GM18873 (cell line): ENCODE results near the gene NFKBIZ.
A peak's percentile ranks its signal among the peaks of the same experiment; 100 is the strongest.

Experiments
- ATAC-seq: cut with Tn5 transposase; IDR thresholded peaks from one replicate; pipeline ENCODE4 v1.9.1; 2021; ENCODE audit warnings: mild to moderate bottlenecking, moderate library complexity, moderate number of reproducible peaks; ENCODE audit not compliant: unreplicated experiment, low FRiP score

Gene NFKBIZ

GRCh38 chr3:101848754-101849713 lies at the start of gene NFKBIZ:
NFKBIZ (plus strand) TSS chr3:101849514; CDS start chr3:101849629, 115 bp downstream.
- peak; percentile 57 for ATAC-seq

GRCh38 chr3:101801174-101801573 lies 48.1 kb upstream of the NFKBIZ start:
- no peak for ATAC-seq

- no peak for ATAC-seq
Observed at GRCh38 chr3:101802179-101802578, 47.1 kb upstream of the NFKBIZ start.

- peak; percentile 98 for ATAC-seq
Observed at GRCh38 chr3:101803173-101803782, 46.0 kb upstream of the NFKBIZ start.

- no peak for ATAC-seq
Observed at GRCh38 chr3:101803939-101804338, 45.4 kb upstream of the NFKBIZ start.

GRCh38 chr3:101806491-101806890 lies 42.8 kb upstream of the NFKBIZ start:
- ATAC-seq = no peak

- ATAC-seq = peak; percentile 57
Observed at GRCh38 chr3:101807888-101808287, 41.4 kb upstream of the NFKBIZ start.

GRCh38 chr3:101809178-101810021 lies 39.9 kb upstream of the NFKBIZ start:
- no peak for ATAC-seq

GRCh38 chr3:101810022-101810418 lies 39.3 kb upstream of the NFKBIZ start:
- no peak for ATAC-seq

- ATAC-seq = no peak
Observed at GRCh38 chr3:101811875-101812274, 37.4 kb upstream of the NFKBIZ start.

GRCh38 chr3:101812895-101813294 lies 36.4 kb upstream of the NFKBIZ start:
- no peak for ATAC-seq

GRCh38 chr3:101813817-101814440 lies 35.4 kb upstream of the NFKBIZ start:
- ATAC-seq = no peak

GRCh38 chr3:101814835-101815234 lies 34.5 kb upstream of the NFKBIZ start:
- no peak for ATAC-seq

GRCh38 chr3:101816215-101817149 lies 32.8 kb upstream of the NFKBIZ start:
- ATAC-seq = no peak

GRCh38 chr3:101817992-101818391 lies 31.3 kb upstream of the NFKBIZ start:
- no peak for ATAC-seq

- ATAC-seq = peak; percentile 42
Observed at GRCh38 chr3:101819649-101820206, 29.6 kb upstream of the NFKBIZ start.

- ATAC-seq = no peak
Observed at GRCh38 chr3:101821503-101821902, 27.8 kb upstream of the NFKBIZ start.

GRCh38 chr3:101823525-101823924 lies 25.8 kb upstream of the NFKBIZ start:
- ATAC-seq = no peak

- no peak for ATAC-seq
Observed at GRCh38 chr3:101824702-101825101, 24.6 kb upstream of the NFKBIZ start.
